Caco-2 (cell line): ENCODE results near the gene DPY30. TPM values are rescaled to one million over a fixed set of nuclear protein-coding genes. Genes with fewer than 3 reads are reported as not detected.

Experiments used
- BruUV-seq: library from RNA; stranded (reverse); fragments of 400-500 nt; replicated peaks from 2 replicates; lab custom pipeline; 2021; lab: Mats Ljungman, UMichigan
- CTCF ChIA-PET: fragments of 300-600 bp; sonication (Branson Sonifier 250); formaldehyde crosslinking; loops from one replicate; lab custom pipeline; 2022; ENCODE audit warnings: antibody characterized with exemption; lab: Charles Lee
- POLR2A ChIA-PET: fragments of 300-600 bp; sonication (Branson Sonifier 250); formaldehyde crosslinking; loops from one replicate; lab custom pipeline; 2022; ENCODE audit warnings: antibody characterized with exemption; lab: Charles Lee
- DNase-seq, 2 experiments: peaks; one replicate each; pipeline versions ENCODE4 v3.0.0 to v3.0.0-alpha.2; 2020 to 2022
- H3K27me3 ChIP-seq: replicated peaks from 2 replicates; pipeline ENCODE4 v1.6.0; 2011; ENCODE audit warnings: low read length; ENCODE audit not compliant: control insufficient read depth, insufficient read depth
- H3K36me3 ChIP-seq: 2 replicates; pipeline ENCODE4 v1.5.1; 2011; ENCODE audit warnings: low read length; ENCODE audit not compliant: control insufficient read depth, insufficient read depth
- H3K4me1 ChIP-seq: fragments of 250-450 bp; sonication (Bioruptor Pico); 2 replicates; pipeline ENCODE4 v1.5.1; 2020; ENCODE audit warnings: mild to moderate bottlenecking
- H3K4me3 ChIP-seq: 2 replicates; pipeline ENCODE4 v1.5.1; 2011; ENCODE audit warnings: low read depth, mild to moderate bottlenecking, control low read depth, low read length
- H3K9me3 ChIP-seq: fragments of 250-450 bp; sonication (Bioruptor Pico); 2 replicates; pipeline ENCODE4 v1.5.1; 2020; ENCODE audit warnings: mild to moderate bottlenecking, moderate library complexity
- H3K27ac Mint-ChIP-seq: one replicate; pipeline ENCODE4 v1.8.0; 2022; ENCODE audit warnings: mixed read lengths; ENCODE audit not compliant: unreplicated experiment
- H3K27me3 Mint-ChIP-seq: one replicate; pipeline ENCODE4 v1.8.0; 2022; ENCODE audit warnings: mixed read lengths; ENCODE audit not compliant: insufficient read depth, unreplicated experiment
- H3K36me3 Mint-ChIP-seq: one replicate; pipeline ENCODE4 v1.8.0; 2022; ENCODE audit warnings: mild to moderate bottlenecking, mixed read lengths; ENCODE audit not compliant: insufficient read depth, unreplicated experiment
- H3K4me1 Mint-ChIP-seq: one replicate; pipeline ENCODE4 v1.8.0; 2022; ENCODE audit warnings: low read depth, mixed read lengths; ENCODE audit not compliant: unreplicated experiment
- H3K4me3 Mint-ChIP-seq: one replicate; pipeline ENCODE4 v1.8.0; 2022; ENCODE audit warnings: mild to moderate bottlenecking, moderate library complexity, mixed read lengths; ENCODE audit not compliant: unreplicated experiment
- H3K9me3 Mint-ChIP-seq: one replicate; pipeline ENCODE4 v1.8.0; 2022; ENCODE audit warnings: mixed read lengths; ENCODE audit not compliant: unreplicated experiment
- intact Hi-C: fragments of 100-400 bp; cut with micrococcal nuclease; formaldehyde crosslinking; loops from one replicate; pipeline ENCODE4 v1.10.0; 2022; ENCODE audit not compliant: unreplicated experiment
- total RNA-seq: library from RNA; stranded (reverse); gene quantifications from 2 replicates; pipeline ENCODE4 v1.2.3, GENCODE V29; 2022
- TF ChIP-seq, protein P1 (sequence below), 2 experiments: fragments of 200-600 bp in 1 of 2; IDR thresholded peaks; 1 replicate in 1 of 2; 2 replicates in 1 of 2; pipeline versions ENCODE4 v1.5.1 to v1.8.0; 2011 to 2022; ENCODE audit warnings: antibody characterized with exemption in 1 of 2, control low read depth in 1 of 2, inconsistent platforms in 1 of 2, low read depth in 1 of 2, low read length in 1 of 2, mild to moderate bottlenecking in 1 of 2, moderate library complexity in 1 of 2; ENCODE audit not compliant: insufficient read depth in 1 of 2, severe bottlenecking in 1 of 2, unreplicated experiment in 1 of 2

Gene DPY30
- total RNA-seq, 1 experiment from 2014 or later: 136 TPM

DNA sequence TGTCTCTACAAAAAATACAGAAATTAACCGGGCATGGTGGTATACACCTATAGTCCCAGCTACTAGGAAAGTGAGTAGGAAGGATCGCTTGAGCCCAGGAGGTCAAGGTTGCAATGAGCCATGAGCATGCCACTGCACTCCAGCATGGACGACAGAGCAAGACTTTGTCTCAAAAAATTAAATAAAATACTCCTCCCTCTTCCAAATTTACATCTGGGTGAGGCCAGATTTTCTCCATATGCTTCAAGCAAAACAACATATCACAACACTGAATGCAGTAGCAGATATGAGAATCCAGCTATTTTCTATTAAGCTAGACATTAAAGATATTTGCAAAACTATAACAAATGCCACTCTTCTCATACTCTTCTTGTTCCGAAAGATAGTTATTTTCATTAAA, 49.7 kb downstream of the DPY30 start:
- Mint-ChIP-seq H3K27me3 (no peaks in the 10 kb centered on the region), H3K4me3 (no peak overlapping the region), H3K9me3 (no peaks in the 10 kb centered on the region), H3K27ac (no peak overlapping the region), H3K36me3 (peaks cover 5% of the 10 kb centered on the region), H3K4me1 (peaks cover 34% of the 10 kb centered on the region)
- ChIA-PET CTCF (interaction anchor here (0.8 kb wide), 1 partner anchor 349 kb away, joined by 3 read pairs; no protein-coding TSS in a partner anchor), POLR2A (interaction anchor here (0.6 kb wide), 1 partner anchor 258 kb away, joined by 3 read pairs; no protein-coding TSS in a partner anchor)
- DNase-seq: no peak
- Histone ChIP-seq H3K27me3 (no peaks in the 10 kb centered on the region), H3K9me3 (no peaks in the 10 kb centered on the region), H3K36me3 (no peaks in the 10 kb centered on the region), H3K4me1 (peaks cover 18% of the 10 kb centered on the region), H3K4me3 (no peak overlapping the region)
- no TSS peak for BruUV-seq
- TF ChIP-seq, protein P1, sequence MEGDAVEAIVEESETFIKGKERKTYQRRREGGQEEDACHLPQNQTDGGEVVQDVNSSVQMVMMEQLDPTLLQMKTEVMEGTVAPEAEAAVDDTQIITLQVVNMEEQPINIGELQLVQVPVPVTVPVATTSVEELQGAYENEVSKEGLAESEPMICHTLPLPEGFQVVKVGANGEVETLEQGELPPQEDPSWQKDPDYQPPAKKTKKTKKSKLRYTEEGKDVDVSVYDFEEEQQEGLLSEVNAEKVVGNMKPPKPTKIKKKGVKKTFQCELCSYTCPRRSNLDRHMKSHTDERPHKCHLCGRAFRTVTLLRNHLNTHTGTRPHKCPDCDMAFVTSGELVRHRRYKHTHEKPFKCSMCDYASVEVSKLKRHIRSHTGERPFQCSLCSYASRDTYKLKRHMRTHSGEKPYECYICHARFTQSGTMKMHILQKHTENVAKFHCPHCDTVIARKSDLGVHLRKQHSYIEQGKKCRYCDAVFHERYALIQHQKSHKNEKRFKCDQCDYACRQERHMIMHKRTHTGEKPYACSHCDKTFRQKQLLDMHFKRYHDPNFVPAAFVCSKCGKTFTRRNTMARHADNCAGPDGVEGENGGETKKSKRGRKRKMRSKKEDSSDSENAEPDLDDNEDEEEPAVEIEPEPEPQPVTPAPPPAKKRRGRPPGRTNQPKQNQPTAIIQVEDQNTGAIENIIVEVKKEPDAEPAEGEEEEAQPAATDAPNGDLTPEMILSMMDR (IDR thresholded peaks at IDR 0.05; ENCODE audit: insufficient read depth in 1 of 2, low read depth in 1 of 2, low read length in 1 of 2, severe bottlenecking in 1 of 2, unreplicated experiment in 1 of 2): no peak
- intact Hi-C loops: no loop called here

DNA sequence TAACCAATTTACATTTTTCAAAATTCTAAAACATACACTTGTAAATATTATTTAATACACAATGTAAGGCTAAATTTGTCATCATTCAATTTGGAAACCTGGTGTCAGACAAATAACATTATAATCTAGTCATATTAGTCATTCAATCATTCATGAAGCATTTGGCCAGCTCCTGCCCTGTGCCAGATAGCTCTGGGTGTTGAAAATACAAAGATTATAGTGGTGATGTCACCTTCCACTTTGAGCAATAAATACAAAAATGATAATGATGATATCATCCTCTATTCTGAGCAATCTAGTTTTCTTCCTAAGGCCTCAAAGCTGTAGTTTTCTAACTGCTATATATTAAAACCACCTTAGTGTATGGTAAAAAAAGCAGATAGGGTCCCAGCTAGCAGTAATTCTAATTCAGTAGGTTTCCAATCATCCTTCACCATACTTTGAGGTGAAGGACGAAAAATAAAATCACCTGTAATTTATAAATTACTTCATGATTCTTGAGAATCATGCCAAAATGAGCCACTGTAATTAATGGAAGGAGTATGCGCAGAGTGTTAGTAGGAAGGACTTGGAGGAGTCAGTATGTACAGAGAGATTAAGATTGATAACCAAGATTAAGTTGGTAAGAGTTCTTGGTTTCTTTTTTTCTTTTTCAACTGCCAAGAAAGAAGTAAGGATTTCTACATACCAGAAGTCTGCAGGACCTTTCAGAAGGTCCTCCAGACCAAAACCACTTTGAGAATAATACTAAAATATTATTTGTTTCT, 52.0 kb downstream of the DPY30 start:
- H3K27me3 ChIP-seq: no peaks in the 10 kb centered on the region
- Mint-ChIP-seq H3K27me3 (no peaks in the 10 kb centered on the region), H3K36me3 (peaks cover 17% of the 10 kb centered on the region), H3K4me3 (no peak overlapping the region), H3K27ac (no peak overlapping the region), H3K4me1 (peaks cover 28% of the 10 kb centered on the region), H3K9me3 (no peaks in the 10 kb centered on the region)
- BruUV-seq: no TSS peak
- ChIA-PET POLR2A (no interaction called here), CTCF (no interaction called here)
- TF ChIP-seq, protein P1 (IDR thresholded peaks at IDR 0.05; ENCODE audit: insufficient read depth in 1 of 2, low read depth in 1 of 2, low read length in 1 of 2, severe bottlenecking in 1 of 2, unreplicated experiment in 1 of 2): no peak
- H3K4me3 ChIP-seq: no peak overlapping the region
- DNase-seq: no peak
- no peaks in the 10 kb centered on the region for H3K9me3 ChIP-seq
- intact Hi-C loops: no loop called here
- no peaks in the 10 kb centered on the region for H3K36me3 ChIP-seq
- peaks cover 18% of the 10 kb centered on the region for H3K4me1 ChIP-seq

GRCh38 chr2:31986906-31987305, 52.7 kb downstream of the DPY30 start:
- no TSS peak for BruUV-seq
- intact Hi-C loops: no loop called here
- no peak overlapping the region for H3K27ac Mint-ChIP-seq

More at GRCh38 chr2:31986906-31987305, 52.7 kb downstream of the DPY30 start:
- Mint-ChIP-seq H3K4me3 (no peak overlapping the region), H3K36me3 (peaks cover 11% of the 10 kb centered on the region), H3K4me1 (peaks cover 23% of the 10 kb centered on the region), H3K27me3 (no peaks in the 10 kb centered on the region), H3K9me3 (no peaks in the 10 kb centered on the region)
- TF ChIP-seq, protein P1 (IDR thresholded peaks at IDR 0.05; ENCODE audit: insufficient read depth in 1 of 2, low read depth in 1 of 2, low read length in 1 of 2, severe bottlenecking in 1 of 2, unreplicated experiment in 1 of 2): no peak
- Histone ChIP-seq H3K9me3 (no peaks in the 10 kb centered on the region), H3K36me3 (no peaks in the 10 kb centered on the region), H3K4me1 (peaks cover 13% of the 10 kb centered on the region), H3K27me3 (no peaks in the 10 kb centered on the region), H3K4me3 (no peak overlapping the region)
- CTCF ChIA-PET: no interaction called here
- POLR2A ChIA-PET: interaction anchor here (0.6 kb wide), 1 partner anchor 34 kb away, joined by 5 read pairs; no protein-coding TSS in a partner anchor
- no peak for DNase-seq
